ENCODE measurements around the gene CKS1B.
"Not testable (repeated sequence)": the region's sequence is repeated elsewhere in the genome, so short reads cannot be mapped to it uniquely, and the experiment has no call there.

The CKS1B gene

DNA sequence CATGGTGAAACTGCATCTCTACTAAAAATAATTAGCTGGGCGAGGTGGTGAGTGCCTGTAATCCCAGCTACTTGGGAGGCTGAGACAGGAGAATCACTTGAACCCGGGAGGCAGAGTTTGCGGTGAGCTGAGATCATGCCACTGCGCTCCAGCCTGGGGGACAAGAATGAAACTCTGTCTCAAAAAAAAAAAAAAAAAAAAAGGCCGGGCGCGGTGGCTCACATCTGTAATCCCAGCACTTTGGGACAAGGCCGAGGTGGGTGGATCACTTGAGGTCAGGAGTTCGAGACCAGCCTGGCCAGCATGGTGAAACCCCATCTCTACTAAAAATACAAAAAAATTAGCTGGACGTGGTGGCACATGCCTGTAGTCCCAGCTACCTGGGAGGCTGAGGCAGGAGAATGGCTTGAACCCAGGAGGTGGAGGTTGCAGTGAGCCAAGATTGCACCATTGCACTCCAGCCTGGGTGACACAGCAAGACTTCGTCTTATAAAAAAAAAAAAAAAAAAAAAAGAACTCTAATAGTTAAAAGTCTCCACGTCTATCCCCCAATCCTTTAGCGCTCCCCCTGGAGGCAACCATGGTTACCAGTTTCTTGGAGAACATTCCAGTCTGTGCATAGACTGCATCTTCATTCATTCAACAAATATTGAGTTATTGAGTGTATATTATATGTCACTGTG, 21.0 kb downstream of the CKS1B start:
- H3K4me1 Mint-ChIP-seq = peaks cover 48% of the 10 kb centered on the region
- not testable (repeated sequence) for H3K36me3 Mint-ChIP-seq (ENCODE audit: low read depth); H3K27ac Mint-ChIP-seq; H3K27me3 Mint-ChIP-seq (ENCODE audit: low read depth, poor library complexity); H3K9me3 Mint-ChIP-seq; H3K4me3 Mint-ChIP-seq
- peak; percentile 59 for DNase-seq
- TF ChIP-seq, protein P1, sequence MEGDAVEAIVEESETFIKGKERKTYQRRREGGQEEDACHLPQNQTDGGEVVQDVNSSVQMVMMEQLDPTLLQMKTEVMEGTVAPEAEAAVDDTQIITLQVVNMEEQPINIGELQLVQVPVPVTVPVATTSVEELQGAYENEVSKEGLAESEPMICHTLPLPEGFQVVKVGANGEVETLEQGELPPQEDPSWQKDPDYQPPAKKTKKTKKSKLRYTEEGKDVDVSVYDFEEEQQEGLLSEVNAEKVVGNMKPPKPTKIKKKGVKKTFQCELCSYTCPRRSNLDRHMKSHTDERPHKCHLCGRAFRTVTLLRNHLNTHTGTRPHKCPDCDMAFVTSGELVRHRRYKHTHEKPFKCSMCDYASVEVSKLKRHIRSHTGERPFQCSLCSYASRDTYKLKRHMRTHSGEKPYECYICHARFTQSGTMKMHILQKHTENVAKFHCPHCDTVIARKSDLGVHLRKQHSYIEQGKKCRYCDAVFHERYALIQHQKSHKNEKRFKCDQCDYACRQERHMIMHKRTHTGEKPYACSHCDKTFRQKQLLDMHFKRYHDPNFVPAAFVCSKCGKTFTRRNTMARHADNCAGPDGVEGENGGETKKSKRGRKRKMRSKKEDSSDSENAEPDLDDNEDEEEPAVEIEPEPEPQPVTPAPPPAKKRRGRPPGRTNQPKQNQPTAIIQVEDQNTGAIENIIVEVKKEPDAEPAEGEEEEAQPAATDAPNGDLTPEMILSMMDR (IDR thresholded peaks at IDR 0.05) = peak; percentile 39

DNA sequence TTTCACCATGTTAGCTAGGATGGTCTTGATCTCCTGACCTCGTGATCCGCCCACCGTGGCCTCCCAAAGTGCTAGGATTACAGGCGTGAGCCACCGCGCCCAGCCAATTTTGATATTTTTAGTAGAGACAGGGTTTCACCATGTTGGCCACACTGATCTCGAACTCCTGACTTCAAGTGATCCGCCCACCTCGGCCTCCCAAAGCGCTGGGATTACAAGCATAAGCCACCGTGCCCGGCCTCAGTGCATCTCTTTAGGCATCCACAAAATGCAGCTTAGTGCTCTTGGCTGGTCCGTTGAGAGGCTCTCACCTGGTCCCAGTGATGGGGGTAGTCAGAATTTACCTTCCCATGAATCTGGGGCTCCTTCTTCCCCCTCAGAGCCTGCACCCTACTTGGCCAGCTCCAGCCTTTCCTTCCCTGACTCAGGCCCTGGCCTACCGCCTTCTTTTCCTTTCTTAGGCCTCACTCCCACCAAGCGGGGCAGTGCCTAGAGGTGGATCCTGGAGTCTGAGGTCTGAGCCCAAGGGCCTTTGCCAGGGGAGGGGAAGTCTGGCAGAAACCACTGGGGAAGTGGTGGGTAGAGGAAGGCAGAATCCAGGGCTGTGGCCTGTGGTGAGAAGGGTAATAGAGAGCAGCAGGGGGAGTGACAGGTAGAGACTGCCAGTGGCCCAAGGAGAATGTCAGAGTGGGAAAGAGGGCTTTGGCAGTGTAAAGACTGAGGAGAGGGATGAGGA, 22.7 kb downstream of the CKS1B start:
- no peak for DNase-seq
- Mint-ChIP-seq H3K9me3 (no peaks in the 10 kb centered on the region), H3K36me3 (ENCODE audit: low read depth) (no peaks in the 10 kb centered on the region), H3K4me3 (no peak overlapping the region), H3K4me1 (peaks cover 48% of the 10 kb centered on the region), H3K27me3 (ENCODE audit: low read depth, poor library complexity) (peaks cover 4% of the 10 kb centered on the region), H3K27ac (no peak overlapping the region)
- TF ChIP-seq, protein P1 (IDR thresholded peaks at IDR 0.05) = no peak

DNA sequence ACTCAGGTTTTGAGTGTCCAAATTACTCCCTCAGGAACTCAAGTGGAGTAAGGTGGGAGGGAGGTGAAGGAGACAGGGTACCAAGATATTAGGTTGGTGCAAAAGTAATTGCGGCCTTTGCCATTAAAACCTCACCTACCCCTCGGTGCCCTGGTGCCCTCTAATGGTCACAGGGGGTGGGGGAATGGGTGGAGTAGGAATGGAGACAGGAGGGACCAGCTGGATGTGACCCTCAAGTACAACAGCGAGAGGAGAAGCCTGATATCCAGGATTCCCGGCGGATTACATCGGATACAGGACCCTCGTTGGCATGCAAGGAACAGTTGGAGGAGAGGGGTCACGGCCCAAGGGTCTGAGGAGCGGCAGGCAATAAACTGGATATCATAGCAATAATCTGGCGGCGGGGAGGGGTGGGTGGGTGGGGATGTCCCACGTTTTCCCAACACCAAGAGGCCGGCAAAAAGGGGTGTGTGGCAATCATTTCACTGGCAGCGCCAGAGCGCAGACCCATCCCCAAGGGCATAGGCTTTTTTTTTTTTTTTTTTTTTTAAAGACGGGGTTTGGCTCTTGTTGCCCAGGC, 23.8 kb downstream of the CKS1B start:
- no peak overlapping the region for H3K27ac Mint-ChIP-seq
- no peaks in the 10 kb centered on the region for H3K36me3 Mint-ChIP-seq (ENCODE audit: low read depth)
- H3K9me3 Mint-ChIP-seq = no peaks in the 10 kb centered on the region
- H3K4me3 Mint-ChIP-seq = no peak overlapping the region
- H3K4me1 Mint-ChIP-seq = peaks cover 38% of the 10 kb centered on the region
- no peak for DNase-seq
- TF ChIP-seq, protein P1 (IDR thresholded peaks at IDR 0.05) = no peak
- peaks cover 4% of the 10 kb centered on the region for H3K27me3 Mint-ChIP-seq (ENCODE audit: low read depth, poor library complexity)

DNA sequence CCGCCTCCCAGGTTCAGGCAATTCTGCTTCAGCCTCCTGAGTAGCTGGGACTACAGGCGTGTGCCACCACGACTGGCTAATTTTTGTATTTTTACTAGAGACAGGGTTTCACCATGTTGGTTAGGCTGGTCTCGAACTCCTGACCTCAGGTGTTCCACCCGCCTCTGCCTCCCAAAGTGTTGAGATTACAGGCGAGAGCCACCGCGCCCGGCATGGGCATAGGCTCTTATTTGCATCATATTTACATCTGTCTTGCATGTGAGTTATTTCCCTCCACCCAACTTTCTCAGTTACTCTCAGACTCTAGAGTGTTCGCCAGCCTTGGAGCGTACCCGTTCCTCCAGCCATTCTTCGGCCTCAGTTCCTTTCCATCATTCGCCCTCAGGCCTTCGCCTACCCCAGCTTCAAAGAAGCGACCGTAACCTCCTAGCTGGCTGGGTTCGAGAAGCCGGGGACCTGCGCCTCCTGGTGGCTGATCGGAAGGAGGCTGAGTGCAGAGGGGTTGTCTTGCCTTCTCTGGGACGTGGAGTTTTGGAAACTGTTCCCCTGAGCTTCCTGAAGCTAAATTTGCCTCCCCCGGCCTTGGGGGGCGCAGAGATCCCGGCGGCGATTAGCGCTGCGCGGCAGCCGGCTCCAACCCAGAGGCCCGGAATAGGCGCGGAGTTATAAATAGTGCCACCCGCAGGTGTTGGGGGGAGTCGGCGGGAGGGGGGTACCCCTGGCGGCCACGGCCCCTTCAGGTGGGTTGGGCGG, 24.5 kb downstream of the CKS1B start:
- Mint-ChIP-seq H3K27me3 (ENCODE audit: low read depth, poor library complexity) (peaks cover 4% of the 10 kb centered on the region), H3K9me3 (no peaks in the 10 kb centered on the region), H3K36me3 (ENCODE audit: low read depth) (no peaks in the 10 kb centered on the region), H3K4me1 (peaks cover 40% of the 10 kb centered on the region), H3K27ac (no peak overlapping the region), H3K4me3 (peak overlapping the region; percentile 76)
- peak; percentile 82 for DNase-seq
- TF ChIP-seq, protein P1 (IDR thresholded peaks at IDR 0.05) = peak; percentile 76

DNA sequence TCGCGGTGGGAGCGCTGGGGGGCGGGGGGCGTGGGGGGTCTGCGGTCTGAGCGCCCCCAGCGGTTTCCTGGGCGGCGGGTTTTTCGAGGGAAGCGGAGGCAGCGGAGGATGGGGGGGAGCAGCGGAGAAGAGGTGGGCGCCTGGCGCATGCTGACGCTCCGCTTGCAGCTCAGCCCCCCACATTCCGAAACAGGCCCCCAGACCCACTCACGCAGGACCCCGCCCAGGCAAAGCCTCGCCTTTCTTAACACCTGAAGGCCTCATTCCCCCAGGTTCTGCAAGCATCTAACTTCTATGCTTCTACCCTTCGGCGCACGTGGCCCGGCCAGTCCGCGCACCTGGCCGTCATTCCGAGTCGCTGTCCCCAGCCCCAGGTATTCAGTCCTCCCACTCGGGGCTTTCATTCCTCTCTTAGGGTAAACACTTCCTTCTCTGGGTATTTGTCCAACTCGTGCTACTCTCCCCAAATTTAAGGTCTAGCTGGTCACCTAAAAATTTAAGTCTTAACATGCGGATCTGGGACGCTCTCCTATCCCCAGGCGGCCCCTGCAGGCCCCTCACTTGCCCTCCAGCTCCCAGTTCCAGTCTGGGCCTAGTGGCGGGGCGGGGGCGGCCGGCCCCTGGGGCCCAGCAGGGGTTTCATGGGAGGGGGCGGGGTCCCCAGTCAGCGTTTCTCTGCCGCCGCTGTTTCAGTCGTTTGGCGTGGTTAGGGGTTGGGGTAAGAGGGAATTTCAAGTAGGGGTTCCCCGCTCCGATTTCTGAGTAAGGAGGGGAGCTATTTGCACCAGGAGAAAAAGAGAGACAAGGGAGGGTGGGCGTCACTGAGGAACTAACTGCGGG, 25.3 kb downstream of the CKS1B start:
- Mint-ChIP-seq H3K9me3 (no peaks in the 10 kb centered on the region), H3K36me3 (ENCODE audit: low read depth) (no peaks in the 10 kb centered on the region), H3K27me3 (ENCODE audit: low read depth, poor library complexity) (peaks cover 4% of the 10 kb centered on the region), H3K4me3 (peak overlapping the region; percentile 91), H3K4me1 (peaks cover 42% of the 10 kb centered on the region), H3K27ac (peak overlapping the region; percentile 98)
- TF ChIP-seq, protein P1 (IDR thresholded peaks at IDR 0.05) = no peak
- DNase-seq = peak; percentile 61
